CD14-positive monocyte (primary cell): ENCODE data around the gene B3GNT9. TPM values are rescaled to one million over a fixed set of nuclear protein-coding genes. Genes with fewer than 3 reads are reported as not detected.

ENCODE experiments used
- DNase-seq, 3 donors: peaks; one replicate each; pipeline ENCODE4 v3.0.0-alpha.2; 2011 to 2022
- H2AFZ ChIP-seq: 2 replicates; pipeline ENCODE4 v1.6.0; 2012; ENCODE audit warnings: mild to moderate bottlenecking, low read depth, low read length, inconsistent platforms; ENCODE audit not compliant: insufficient read depth, poor library complexity, severe bottlenecking
- H3K27ac ChIP-seq, 2 donors: 1 replicate in 1 of 2; 2 replicates in 1 of 2; pipeline ENCODE4 v1.5.1; 2012 to 2013; ENCODE audit warnings: low read length in 2 of 2, control low read depth in 1 of 2, inconsistent platforms in 1 of 2, low read depth in 1 of 2, mild to moderate bottlenecking in 1 of 2
- H3K27me3 ChIP-seq, 2 donors: one replicate each; pipeline versions ENCODE4 v1.6.0 to v1.6.1; 2011 to 2013; ENCODE audit warnings: low read length in 2 of 2; ENCODE audit not compliant: control insufficient read depth in 2 of 2, insufficient read depth in 2 of 2
- H3K36me3 ChIP-seq, 2 donors: replicated peaks in 1 of 2; 1 replicate in 1 of 2; 2 replicates in 1 of 2; pipeline versions ENCODE4 v1.5.1 to v1.6.1; 2012 to 2013; ENCODE audit warnings: low read length in 2 of 2, control low read depth in 1 of 2, inconsistent platforms in 1 of 2, mild to moderate bottlenecking in 1 of 2; ENCODE audit not compliant: insufficient read depth in 2 of 2, control insufficient read depth in 1 of 2
- H3K4me1 ChIP-seq, 2 donors: 1 replicate in 1 of 2; 2 replicates in 1 of 2; pipeline versions ENCODE4 v1.5.1 to v1.6.1; 2012 to 2013; ENCODE audit warnings: low read length in 2 of 2, control low read depth in 1 of 2, inconsistent platforms in 1 of 2, mild to moderate bottlenecking in 1 of 2, moderate library complexity in 1 of 2; ENCODE audit not compliant: insufficient read depth in 2 of 2, control insufficient read depth in 1 of 2
- H3K4me2 ChIP-seq: replicated peaks from 2 replicates; pipeline ENCODE3; 2012; ENCODE audit warnings: low read length, moderate library complexity, mild to moderate bottlenecking; ENCODE audit not compliant: poor library complexity, severe bottlenecking; ENCODE audit errors: extremely low read depth
- H3K4me3 ChIP-seq, 3 experiments: fragments of 200-600 bp in 1 of 3; sonication (generic) in 1 of 3; replicated peaks in 1 of 3; 1 replicate in 2 of 3; 2 replicates in 1 of 3; pipeline ENCODE4 v1.5.1; 2011 to 2013; ENCODE audit warnings: low read length in 3 of 3, mild to moderate bottlenecking in 3 of 3, control low read depth in 2 of 3, low read depth in 2 of 3, inconsistent platforms in 1 of 3, moderate library complexity in 1 of 3
- H3K79me2 ChIP-seq: 2 replicates; pipeline ENCODE4 v1.6.0; 2012; ENCODE audit warnings: mild to moderate bottlenecking, control low read depth, inconsistent platforms, low read length, moderate library complexity; ENCODE audit not compliant: insufficient read depth
- H3K9ac ChIP-seq: 2 replicates; pipeline ENCODE4 v1.6.0; 2017; ENCODE audit warnings: low read length, mild to moderate bottlenecking; ENCODE audit not compliant: insufficient read depth, poor library complexity, severe bottlenecking
- H3K9me3 ChIP-seq, 2 donors: replicated peaks in 1 of 2; 1 replicate in 1 of 2; 2 replicates in 1 of 2; pipeline versions ENCODE4 v1.5.1 to v1.6.1; 2012 to 2013; ENCODE audit warnings: low read length in 2 of 2, control low read depth in 1 of 2; ENCODE audit not compliant: control insufficient read depth in 1 of 2, insufficient read depth in 1 of 2
- H4K20me1 ChIP-seq: 2 replicates; pipeline ENCODE4 v1.6.0; 2012; ENCODE audit warnings: mild to moderate bottlenecking, low read length, control low read depth, moderate library complexity; ENCODE audit not compliant: insufficient read depth
- H3K27ac Mint-ChIP-seq, 7 donors: one replicate each; pipeline ENCODE4 v1.8.0; 2020; ENCODE audit warnings: mild to moderate bottlenecking in 7 of 7, mixed read lengths in 7 of 7, moderate library complexity in 6 of 7, inconsistent platforms in 2 of 7
- H3K27me3 Mint-ChIP-seq, 3 donors: one replicate each; pipeline ENCODE4 v1.8.0; 2021 to 2022; ENCODE audit warnings: low read depth in 3 of 3, mild to moderate bottlenecking in 3 of 3, mixed read lengths in 3 of 3, moderate library complexity in 3 of 3, inconsistent platforms in 1 of 3
- H3K36me3 Mint-ChIP-seq, 2 donors: one replicate each; pipeline ENCODE4 v1.8.0; 2020; ENCODE audit warnings: mixed read lengths in 2 of 2, inconsistent platforms in 1 of 2, mild to moderate bottlenecking in 1 of 2
- H3K4me1 Mint-ChIP-seq: one replicate; pipeline ENCODE4 v1.8.0; 2020; ENCODE audit warnings: mild to moderate bottlenecking, mixed read lengths
- H3K4me3 Mint-ChIP-seq, 2 donors: one replicate each; pipeline ENCODE4 v1.8.0; 2020; ENCODE audit warnings: mild to moderate bottlenecking in 2 of 2, mixed read lengths in 2 of 2, moderate library complexity in 1 of 2
- H3K9me3 Mint-ChIP-seq, 7 donors: one replicate each; pipeline ENCODE4 v1.8.0; 2020 to 2022; ENCODE audit warnings: mixed read lengths in 7 of 7, mild to moderate bottlenecking in 6 of 7, moderate library complexity in 6 of 7, inconsistent platforms in 2 of 7
- WGBS: methylation state at CpG from one replicate; pipeline ENCODE4 v1.1.5; 2013; ENCODE audit warnings: missing lambda C conversion rate; ENCODE audit not compliant: insufficient coverage; 5-methylcytosine and 5-hydroxymethylcytosine counted together
- intact Hi-C, 2 donors: fragments of 100-400 bp; cut with micrococcal nuclease; formaldehyde crosslinking; loops; one replicate each; pipeline versions ENCODE4 v1.15.0 to v1.15.1; 2023
- polyA plus RNA-seq, 3 donors: library from polyadenylated mRNA; depleted of rRNA in 1 of 3; unstranded in 2 of 3; stranded (reverse) in 1 of 3; fragments of 300-500 nt in 2 of 3; fragments of >200 nt in 1 of 3; fragmentation: Illumina TruSeq in 2 of 3; gene quantifications; 1 replicate in 2 of 3; 2 replicates in 1 of 3; pipeline ENCODE4 v1.2.3, GENCODE V29; 2012 to 2021
- TF ChIP-seq, protein P1 (sequence below): fragments of 200-600 bp; IDR thresholded peaks from one replicate; pipeline ENCODE4 v1.8.0; 2022; ENCODE audit warnings: antibody characterized with exemption, mild to moderate bottlenecking

The B3GNT9 gene
- polyA plus RNA-seq, 3 donors = 0.10 to 0.67 (median 0.20) TPM

DNA sequence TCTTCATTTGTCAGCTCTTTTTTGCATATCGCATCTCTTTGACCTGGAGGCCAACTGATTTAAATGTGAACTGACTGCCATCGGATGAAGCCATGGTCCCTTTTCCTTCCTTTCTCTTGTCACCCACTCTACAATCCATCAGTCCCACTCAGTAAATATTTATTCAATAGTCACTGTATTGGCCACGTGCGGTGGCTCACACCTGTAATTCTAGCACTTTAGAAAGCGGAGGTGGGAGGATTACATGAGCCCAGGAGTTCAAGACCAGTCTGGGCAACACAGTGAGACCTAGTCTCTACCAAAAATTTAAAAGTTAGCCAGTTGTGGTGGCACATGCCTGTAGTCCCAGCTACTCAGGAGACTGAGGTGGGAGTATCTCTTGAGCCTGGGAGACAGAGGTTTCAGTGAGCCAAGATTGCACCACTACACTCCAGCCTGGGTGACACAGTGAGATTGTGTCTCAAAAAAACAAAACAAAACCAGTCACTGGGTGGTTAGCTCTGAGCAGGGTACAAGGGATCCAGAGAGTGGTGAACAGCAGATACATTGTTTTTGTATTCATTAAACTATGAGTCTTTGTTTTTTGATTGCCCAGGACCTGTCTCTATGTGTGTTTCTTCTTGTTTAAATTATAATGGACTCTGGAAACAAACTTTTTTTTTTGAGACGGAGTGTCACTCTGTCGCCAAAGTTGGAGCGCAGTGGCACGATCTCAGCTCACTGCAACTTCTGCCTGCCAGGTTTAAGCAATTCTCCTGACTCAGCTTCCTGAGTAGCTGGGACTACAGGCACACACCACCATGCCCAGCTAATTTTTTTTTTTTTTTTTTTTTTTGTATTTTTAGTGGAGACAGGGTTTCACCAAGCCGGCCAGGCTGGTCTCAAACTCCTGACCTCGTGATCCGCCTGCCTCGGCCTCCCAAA, 34.1 kb downstream of the B3GNT9 start:
- H3K4me1 Mint-ChIP-seq = peaks cover 55% of the 10 kb centered on the region
- TF ChIP-seq, protein P1, sequence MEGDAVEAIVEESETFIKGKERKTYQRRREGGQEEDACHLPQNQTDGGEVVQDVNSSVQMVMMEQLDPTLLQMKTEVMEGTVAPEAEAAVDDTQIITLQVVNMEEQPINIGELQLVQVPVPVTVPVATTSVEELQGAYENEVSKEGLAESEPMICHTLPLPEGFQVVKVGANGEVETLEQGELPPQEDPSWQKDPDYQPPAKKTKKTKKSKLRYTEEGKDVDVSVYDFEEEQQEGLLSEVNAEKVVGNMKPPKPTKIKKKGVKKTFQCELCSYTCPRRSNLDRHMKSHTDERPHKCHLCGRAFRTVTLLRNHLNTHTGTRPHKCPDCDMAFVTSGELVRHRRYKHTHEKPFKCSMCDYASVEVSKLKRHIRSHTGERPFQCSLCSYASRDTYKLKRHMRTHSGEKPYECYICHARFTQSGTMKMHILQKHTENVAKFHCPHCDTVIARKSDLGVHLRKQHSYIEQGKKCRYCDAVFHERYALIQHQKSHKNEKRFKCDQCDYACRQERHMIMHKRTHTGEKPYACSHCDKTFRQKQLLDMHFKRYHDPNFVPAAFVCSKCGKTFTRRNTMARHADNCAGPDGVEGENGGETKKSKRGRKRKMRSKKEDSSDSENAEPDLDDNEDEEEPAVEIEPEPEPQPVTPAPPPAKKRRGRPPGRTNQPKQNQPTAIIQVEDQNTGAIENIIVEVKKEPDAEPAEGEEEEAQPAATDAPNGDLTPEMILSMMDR = no peak
- 33% methylated on average over 8 of the region's 13 CpGs for WGBS
- H3K79me2 ChIP-seq = peaks cover 88% of the 10 kb centered on the region
- intact Hi-C loops = loop anchor here in 1 of 2 donors (5.0 kb wide), 1 partner anchor 89 kb away; the partner anchor contains the start of gene CBFB
- H4K20me1 ChIP-seq = peaks cover 95% of the 10 kb centered on the region
- peak overlapping the region in 2 of 3 experiments; percentile 28 to 54 for H3K4me3 ChIP-seq
- peak overlapping the region; percentile 66 to 89 for H3K4me3 Mint-ChIP-seq
- no peaks in the 10 kb centered on the region for H3K9me3 ChIP-seq
- no peaks in the 10 kb centered on the region for H3K27me3 ChIP-seq
- H3K4me2 ChIP-seq = peak overlapping the region; percentile 55
- peak overlapping the region; percentile 41 for H2AFZ ChIP-seq
- H3K36me3 ChIP-seq = peaks cover 22 to 55% of the 10 kb centered on the region in 2 donors
- H3K27ac Mint-ChIP-seq = peak overlapping the region; percentile 90 to 97 (median 96)
- peaks cover 54 to 56% of the 10 kb centered on the region in 2 donors for H3K4me1 ChIP-seq
- H3K27me3 Mint-ChIP-seq = no peaks in the 10 kb centered on the region
- H3K27ac ChIP-seq = peak overlapping the region; percentile 66 to 96
- H3K9me3 Mint-ChIP-seq = peaks cover 0 to 2% (median 0%) of the 10 kb centered on the region in 7 donors
- DNase-seq = peak; percentile 71 to 81 (median 79)
- H3K9ac ChIP-seq = peak overlapping the region; percentile 62
- H3K36me3 Mint-ChIP-seq = peaks cover 54 to 66% of the 10 kb centered on the region in 2 donors

DNA sequence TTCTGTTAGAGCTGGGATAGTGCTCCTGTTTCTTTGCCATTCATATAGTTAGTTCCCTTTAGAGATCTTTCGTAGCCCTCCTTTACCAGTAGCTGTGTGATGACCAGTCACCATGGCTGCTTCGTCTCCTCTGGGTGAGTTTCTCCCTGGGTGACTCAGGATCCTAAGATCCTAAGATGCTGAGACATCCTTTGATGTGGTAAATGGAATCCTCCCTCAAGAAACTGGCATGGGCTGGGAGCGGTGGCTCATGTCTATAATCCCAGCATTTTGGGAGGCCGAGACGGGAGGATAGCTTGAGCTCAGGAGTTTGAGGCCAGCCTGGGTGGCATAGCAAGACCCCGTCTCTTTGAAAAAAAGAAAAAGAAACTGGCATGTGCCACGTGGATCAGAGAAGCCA, 35.2 kb downstream of the B3GNT9 start:
- H3K9ac ChIP-seq = peak overlapping the region; percentile 62
- no peaks in the 10 kb centered on the region for H3K9me3 ChIP-seq
- H3K27me3 ChIP-seq = no peaks in the 10 kb centered on the region
- Mint-ChIP-seq H3K4me1 (peaks cover 66% of the 10 kb centered on the region), H3K36me3 (peaks cover 50 to 62% of the 10 kb centered on the region in 2 donors), H3K27ac (peak overlapping the region; percentile 90 to 97 (median 96)), H3K27me3 (no peaks in the 10 kb centered on the region), H3K9me3 (peaks cover 0 to 2% (median 0%) of the 10 kb centered on the region in 7 donors), H3K4me3 (peak overlapping the region in 1 of 2 donors; percentile 5)
- H3K4me2 ChIP-seq = peak overlapping the region; percentile 55
- H3K4me1 ChIP-seq = peaks cover 64 to 66% of the 10 kb centered on the region in 2 donors
- peak; percentile 71 to 90 (median 85) for DNase-seq
- TF ChIP-seq, protein P1 = no peak
- H3K36me3 ChIP-seq = peaks cover 13 to 46% of the 10 kb centered on the region in 2 donors
- peaks cover 94% of the 10 kb centered on the region for H3K79me2 ChIP-seq
- H2AFZ ChIP-seq = no peak overlapping the region
- peaks cover 97% of the 10 kb centered on the region for H4K20me1 ChIP-seq
- peak overlapping the region in 1 of 3 experiments; percentile 54 for H3K4me3 ChIP-seq
- intact Hi-C loops = loop anchor here in 1 of 2 donors (5.0 kb wide), 1 partner anchor 88 kb away; the partner anchor contains the start of gene CBFB
- peak overlapping the region; percentile 56 to 96 for H3K27ac ChIP-seq
- 57% methylated on average over 4 of the region's 7 CpGs for WGBS
